Lower leg skin (tissue), 4 donors: ENCODE data around the gene GANC. TPM values are rescaled to one million over a fixed set of nuclear protein-coding genes. Genes with fewer than 3 reads are reported as not detected.

Experiments used
- DNase-seq, 2 donors: peaks; one replicate each; pipeline ENCODE4 v3.0.0-alpha.2; 2019; ENCODE audit warnings: low spot score in 2 of 2
- H3K4me3 ChIP-seq: fragments of 200-600 bp; sonication (generic); 2 replicates; pipeline ENCODE4 v1.5.1; 2017; ENCODE audit warnings: mild to moderate bottlenecking, low read depth; ENCODE audit not compliant: poor library complexity, severe bottlenecking
- CTCF ChIP-seq, 3 donors: fragments of 450-650 bp; IDR thresholded peaks; one replicate each; pipeline ENCODE4 v1.5.1; 2016; ENCODE audit warnings: antibody characterized with exemption in 3 of 3, mild to moderate bottlenecking in 3 of 3, moderate library complexity in 2 of 3
- POLR2A ChIP-seq, 2 donors: fragments of 450-650 bp; IDR thresholded peaks; one replicate each; pipeline ENCODE4 v1.6.1; 2016 to 2017; ENCODE audit warnings: antibody characterized with exemption in 2 of 2, mild to moderate bottlenecking in 1 of 2, moderate library complexity in 1 of 2
- WGBS, 2 donors: methylation state at CpG; one replicate each; pipeline ENCODE4 v1.1.5; 2018; 5-methylcytosine and 5-hydroxymethylcytosine counted together
- intact Hi-C: fragments of 100-400 bp; cut with DNase I; formaldehyde crosslinking; loops from one replicate; pipeline ENCODE4 v1.15.0; 2023; ENCODE audit warnings: low total_unique reads
- total RNA-seq, 4 donors: library from RNA; depleted of rRNA; stranded (reverse); fragments of >200 nt; gene quantifications; one replicate each; pipeline ENCODE4 v1.1.0, GENCODE V29; 2016

The GANC gene
- total RNA-seq, 4 donors from 2014 or later = 10.5 to 26.4 (median 22.0) TPM

DNA sequence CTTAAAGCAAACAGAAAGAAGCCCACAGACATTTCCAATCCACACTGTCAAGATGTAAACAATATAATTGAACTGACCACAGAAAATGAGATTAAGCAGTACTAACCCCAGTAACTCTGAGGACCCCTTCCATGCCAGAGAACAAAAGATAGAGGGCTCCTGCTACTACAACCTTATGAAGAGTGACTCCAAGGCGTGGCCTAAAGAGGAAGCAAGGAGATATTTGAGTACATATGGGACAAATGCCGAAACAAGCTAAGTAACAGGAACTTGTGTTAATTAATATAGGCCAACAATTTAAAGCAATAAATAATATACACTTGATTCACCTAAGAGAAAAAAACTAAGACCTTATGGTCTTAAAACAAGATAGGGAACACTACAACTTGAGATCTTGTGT, 39.9 kb upstream of the GANC start:
- intact Hi-C loops = no loop called here
- TF ChIP-seq CTCF (IDR thresholded peaks at IDR 0.05) (no peak), POLR2A (IDR thresholded peaks at IDR 0.05) (no peak)
- DNase-seq = no peak
- no peak overlapping the region for H3K4me3 ChIP-seq
- WGBS, 2 donors = 83 to 88% methylated on average over 2 of the region's 2 CpGs

DNA sequence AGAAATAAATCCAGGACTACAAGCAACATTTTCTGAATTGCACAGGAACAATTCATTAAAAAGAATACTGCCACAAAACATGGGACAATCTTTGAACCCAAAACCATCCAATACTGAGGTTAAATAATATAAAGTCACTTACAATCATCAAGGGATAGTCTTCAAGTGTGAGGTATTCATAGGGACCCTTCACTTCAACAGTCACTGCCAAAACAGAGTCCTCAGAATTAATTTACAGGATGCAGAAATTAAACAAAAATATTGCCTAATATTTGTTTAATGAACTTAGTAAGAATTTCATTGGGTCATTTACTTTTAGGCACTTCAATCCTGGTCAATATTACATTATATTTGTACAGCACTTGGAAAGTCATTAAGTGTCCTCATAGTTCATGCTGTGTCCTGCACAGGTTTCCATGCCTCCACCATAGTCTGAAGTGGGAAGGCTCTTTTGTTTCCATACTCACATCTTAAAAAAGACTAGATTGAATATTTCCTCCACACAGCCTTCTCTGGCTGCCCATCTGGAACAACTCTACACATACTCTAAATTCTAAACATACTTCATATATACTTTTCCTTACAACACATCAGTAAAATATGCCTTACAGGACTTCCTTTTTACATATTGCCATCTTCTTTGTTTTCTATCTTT, 33.3 kb upstream of the GANC start:
- DNase-seq = no peak
- intact Hi-C loops = no loop called here
- TF ChIP-seq POLR2A (IDR thresholded peaks at IDR 0.05) = no peak
- no peak for TF ChIP-seq CTCF (IDR thresholded peaks at IDR 0.05)
- no peak overlapping the region for H3K4me3 ChIP-seq

DNA sequence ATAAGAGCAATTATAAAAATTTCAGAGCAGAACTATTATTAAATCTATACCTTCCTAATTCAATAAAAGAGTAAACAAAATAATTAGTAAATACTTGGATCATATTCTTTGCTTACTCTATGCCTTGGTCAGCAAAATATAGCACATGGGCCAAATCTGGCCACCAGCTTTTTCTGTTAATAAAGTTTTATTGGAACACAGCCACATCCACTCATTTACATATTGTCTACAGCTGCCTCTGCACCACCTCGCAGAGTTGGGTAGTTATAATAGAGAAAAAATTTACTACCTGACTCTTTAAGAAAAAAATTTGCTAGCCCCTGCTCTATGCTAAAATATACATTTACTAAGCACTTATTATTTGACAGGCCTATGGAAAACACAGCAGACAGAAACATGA, 32.2 kb upstream of the GANC start:
- DNase-seq = no peak
- H3K4me3 ChIP-seq = no peak overlapping the region
- intact Hi-C loops = no loop called here
- TF ChIP-seq CTCF (IDR thresholded peaks at IDR 0.05) (no peak), POLR2A (IDR thresholded peaks at IDR 0.05) (no peak)
- 75 to 79% methylated on average over 1 of the region's 1 CpG for WGBS, 2 donors

DNA sequence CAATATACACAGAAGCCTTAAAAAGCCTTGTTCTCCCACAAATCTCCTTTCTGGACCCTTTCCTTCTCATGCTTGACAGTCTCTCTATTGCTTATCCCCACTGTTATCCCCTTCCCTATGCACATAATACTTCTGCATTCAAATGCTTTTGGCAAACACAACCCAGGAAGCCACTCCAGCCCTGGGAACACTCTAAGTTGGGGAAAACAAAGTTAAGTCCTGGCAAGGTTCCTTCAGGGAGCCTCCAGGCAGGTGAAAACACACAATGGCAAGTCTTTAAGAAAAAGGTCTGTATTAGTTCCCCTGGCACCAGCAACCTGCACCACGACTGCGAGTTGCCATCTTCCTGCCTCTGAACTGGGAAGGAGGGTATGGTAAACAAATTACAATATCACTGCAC, 19.7 kb upstream of the GANC start:
- DNase-seq = no peak
- intact Hi-C loops = no loop called here
- 82 to 84% methylated on average over 2 of the region's 2 CpGs for WGBS, 2 donors
- H3K4me3 ChIP-seq = no peak overlapping the region
- TF ChIP-seq CTCF (IDR thresholded peaks at IDR 0.05) (no peak), POLR2A (IDR thresholded peaks at IDR 0.05) (no peak)

DNA sequence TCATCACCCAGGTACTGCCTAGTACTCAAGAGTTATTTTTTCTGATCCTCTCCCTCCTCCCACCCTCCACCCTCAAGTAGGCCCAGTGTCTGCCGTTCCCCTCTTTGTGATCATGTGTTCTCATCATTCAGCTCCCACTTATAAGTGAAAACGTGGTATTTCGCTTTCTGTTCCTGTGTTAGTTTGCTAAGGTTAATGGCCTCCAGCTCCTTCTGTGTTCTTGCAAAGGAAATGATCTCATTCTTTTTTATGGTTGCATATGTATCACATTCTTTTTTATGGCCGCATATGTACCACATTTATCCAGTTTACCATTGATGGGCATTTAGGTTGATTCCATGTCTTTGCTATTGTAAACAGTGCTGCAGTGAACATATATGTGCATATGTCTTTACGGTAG, 8.2 kb upstream of the GANC start:
- whole genome bisulfite sequencing, 2 donors = 76 to 78% methylated on average over 5 of the region's 5 CpGs
- no peak for TF ChIP-seq POLR2A (IDR thresholded peaks at IDR 0.05)
- no peak for TF ChIP-seq CTCF (IDR thresholded peaks at IDR 0.05)
- no peak overlapping the region for H3K4me3 ChIP-seq
- intact Hi-C loops = no loop called here
- no peak for DNase-seq

- H3K4me3 ChIP-seq = no peak overlapping the region
- intact Hi-C loops = no loop called here
- no peak for TF ChIP-seq POLR2A (IDR thresholded peaks at IDR 0.05)
- TF ChIP-seq CTCF (IDR thresholded peaks at IDR 0.05) = no peak
- no peak for DNase-seq
These were observed 5.7 kb upstream of the GANC start for GRCh38 chr15:42267286-42267685.
